Non-pigmented ciliary epithelial cell (primary cell): Measurements from ENCODE around the gene RGS4.
"Not testable (repeated sequence)": the region's sequence is repeated elsewhere in the genome, so short reads cannot be mapped to it uniquely, and the experiment has no call there.

Experiments
- DNase-seq: peaks from one replicate; pipeline ENCODE4 v3.0.0-alpha.2; 2010; ENCODE audit warnings: low read depth

Gene RGS4

GRCh38 chr1:163068716-163069115 lies 445 bp upstream of the RGS4 start:
- DNase-seq = no peak

- no peak for DNase-seq
These were observed 605 bp downstream of the RGS4 start for GRCh38 chr1:163069655-163070277.

- no peak for DNase-seq
These were observed 2.5 kb downstream of the RGS4 start for GRCh38 chr1:163071405-163072255.

GRCh38 chr1:163072658-163073057 lies 3.5 kb downstream of the RGS4 start:
- DNase-seq = no peak

- no peak for DNase-seq
These were observed 4.8 kb downstream of the RGS4 start for GRCh38 chr1:163074004-163074403.

GRCh38 chr1:163074716-163075284 lies 5.6 kb downstream of the RGS4 start:
- DNase-seq = no peak

- no peak for DNase-seq
These were observed 6.9 kb downstream of the RGS4 start for GRCh38 chr1:163076044-163076443.

- DNase-seq = no peak
These were observed 7.3 kb downstream of the RGS4 start for GRCh38 chr1:163076446-163076845.

- DNase-seq = no peak
These were observed 8.0 kb downstream of the RGS4 start for GRCh38 chr1:163076981-163077761.

- DNase-seq = no peak
These were observed 13.8 kb downstream of the RGS4 start for GRCh38 chr1:163082971-163083370.

GRCh38 chr1:163083690-163084089 lies 14.5 kb downstream of the RGS4 start:
- no peak for DNase-seq

- DNase-seq = no peak
These were observed 15.2 kb downstream of the RGS4 start for GRCh38 chr1:163084330-163084729.

GRCh38 chr1:163085041-163085903 lies 16.1 kb downstream of the RGS4 start:
- DNase-seq = no peak

GRCh38 chr1:163085904-163086268 lies 16.7 kb downstream of the RGS4 start:
- DNase-seq = no peak

- not testable (repeated sequence) for DNase-seq
These were observed 20.0 kb downstream of the RGS4 start for GRCh38 chr1:163089117-163089516.

- DNase-seq = no peak
These were observed 21.3 kb downstream of the RGS4 start for GRCh38 chr1:163090321-163090945.

- no peak for DNase-seq
These were observed 24.0 kb downstream of the RGS4 start for GRCh38 chr1:163093169-163093568.

- no peak for DNase-seq
These were observed 24.4 kb downstream of the RGS4 start for GRCh38 chr1:163093579-163093978.

- DNase-seq = no peak
These were observed 25.0 kb downstream of the RGS4 start for GRCh38 chr1:163094182-163094581.

GRCh38 chr1:163094589-163094988 lies 25.4 kb downstream of the RGS4 start:
- no peak for DNase-seq

- no peak for DNase-seq
These were observed 26.1 kb downstream of the RGS4 start for GRCh38 chr1:163095213-163095612.
